Heart left ventricle (tissue), 16 donors: ENCODE results near the gene BAIAP2L1. TPM values are rescaled to one million over a fixed set of nuclear protein-coding genes. Genes with fewer than 3 reads are reported as not detected.
A peak's percentile ranks its signal among the peaks of the same experiment; 100 is the strongest.

Experiments
- ATAC-seq, 4 donors: fragments of 200-7000 bp; cut with Tn5 transposase; one replicate each; pipeline ENCODE4 v1.9.1; 2020 to 2022; ENCODE audit warnings: moderate library complexity in 4 of 4, mild to moderate bottlenecking in 3 of 4, moderate number of reproducible peaks in 1 of 4
- DNase-seq, 5 donors: peaks; one replicate each; pipeline ENCODE4 v3.0.0-alpha.2; 2020
- H3K27ac ChIP-seq, 12 donors: fragments of 200-600 bp; sonication (generic) in 4 of 12; one replicate each; pipeline versions ENCODE4 v1.5.0 to v1.8.0; 2016 to 2022; ENCODE audit warnings: mild to moderate bottlenecking in 2 of 12
- H3K27me3 ChIP-seq, 9 donors: fragments of 200-600 bp; sonication (generic) in 2 of 9; one replicate each; pipeline versions ENCODE4 v1.5.1 to v1.8.0; 2016 to 2022; ENCODE audit warnings: mild to moderate bottlenecking in 3 of 9
- H3K36me3 ChIP-seq, 9 donors: fragments of 200-600 bp; sonication (generic) in 2 of 9; one replicate each; pipeline versions ENCODE4 v1.5.0 to v1.8.0; 2018 to 2022; ENCODE audit warnings: mild to moderate bottlenecking in 2 of 9
- H3K4me1 ChIP-seq, 12 donors: fragments of 200-600 bp; sonication (generic) in 4 of 12; one replicate each; pipeline versions ENCODE4 v1.5.0 to v1.8.0; 2016 to 2022; ENCODE audit warnings: mild to moderate bottlenecking in 3 of 12
- H3K4me3 ChIP-seq, 12 donors: fragments of 200-600 bp; sonication (generic) in 4 of 12; one replicate each; pipeline versions ENCODE4 v1.5.0 to v1.8.0; 2017 to 2022; ENCODE audit warnings: mild to moderate bottlenecking in 9 of 12, moderate library complexity in 4 of 12
- H3K9me3 ChIP-seq, 12 donors: fragments of 200-600 bp; sonication (generic) in 4 of 12; one replicate each; pipeline versions ENCODE4 v1.5.0 to v1.8.0; 2016 to 2022; ENCODE audit warnings: mild to moderate bottlenecking in 1 of 12
- CTCF ChIP-seq, 12 donors: fragments of 200-600 bp; sonication (generic) in 4 of 12; IDR thresholded peaks; one replicate each; pipeline versions ENCODE4 v1.5.0 to v1.8.0; 2018 to 2022; ENCODE audit warnings: antibody characterized with exemption in 12 of 12, mild to moderate bottlenecking in 5 of 12
- POLR2A ChIP-seq, 2 donors: fragments of 450-650 bp; IDR thresholded peaks; one replicate each; pipeline ENCODE4 v1.6.1; 2017; ENCODE audit warnings: antibody characterized with exemption in 2 of 2, mild to moderate bottlenecking in 2 of 2, moderate library complexity in 2 of 2
- WGBS, 4 donors: extraction: QIAGEN DNeasy Blood & Tissue Kit in 2 of 4; methylation state at CpG; one replicate each; pipeline versions ENCODE4 v1.1.5 to v1.1.7; 2013 to 2018; 5-methylcytosine and 5-hydroxymethylcytosine counted together
- intact Hi-C, 10 donors: fragments of 100-400 bp; cut with DNase I; formaldehyde crosslinking; loops; one replicate each; pipeline versions ENCODE4 v1.11.1 to v1.14.2; 2022
- polyA plus RNA-seq, 2 donors: library from polyadenylated mRNA; stranded (reverse); fragments of 200-250 nt; gene quantifications; one replicate each; pipeline ENCODE4 v1.2.3, GENCODE V29; 2013
- total RNA-seq, 9 donors: library from RNA; depleted of rRNA in 2 of 9; stranded (reverse); fragments of >200 nt in 2 of 9; fragmentation: NEBNext Ultra II Directional in 3 of 9; extraction: Animal tissue kit (Norgen Biotek cat#: 25700) in 3 of 9; gene quantifications; one replicate each; pipeline versions ENCODE4 v1.1.0 to v1.2.4, GENCODE V29; 2016 to 2023
- donor health status: ischemic (EF 13 %, LVEDD 7.1; RV severe dilation, severe dysfunction).
- donor health status: healthy with polysubstance abuse.
- donor health status: DM: no; HTN: yes; CAD: no.
- donor health status: DM: no; HTN: no; CAD: no.
- donor health status: ischemic (EF 25% LVEDD 6.9; RV normal size, moderate dysfunction).
- donor health status: ischemic (EF 25% LVEDD 5.7; RV mildly dilated, moderate dysfunction).
- donor health status: healthy.
- donor health status: DM: yes; HTN: yes; CAD: no.
- donor health status: ischemic (EF 35%, LVEDD 5.7; RV mildly dilated, moderate dysfunction).
- donor health status: nonischemic (EF 11% LVEDD 7.7; RV severe dilation, severe dysfunction).
- donor health status: DM: yes; HTN: yes; CAD: no.
- donor health status: PGD.
- donor health status: ischemic (EF 29% LVEDD 5.4; RV normal size, mild dysfunction).
- donor health status: nonischemic (EF 23%, LVEDD 6.1; RV moderate dilation, normal function).

BAIAP2L1 gene
- total and polyA plus RNA-seq, 11 donors: 0.64 to 2.7 (median 2.1) TPM

DNA sequence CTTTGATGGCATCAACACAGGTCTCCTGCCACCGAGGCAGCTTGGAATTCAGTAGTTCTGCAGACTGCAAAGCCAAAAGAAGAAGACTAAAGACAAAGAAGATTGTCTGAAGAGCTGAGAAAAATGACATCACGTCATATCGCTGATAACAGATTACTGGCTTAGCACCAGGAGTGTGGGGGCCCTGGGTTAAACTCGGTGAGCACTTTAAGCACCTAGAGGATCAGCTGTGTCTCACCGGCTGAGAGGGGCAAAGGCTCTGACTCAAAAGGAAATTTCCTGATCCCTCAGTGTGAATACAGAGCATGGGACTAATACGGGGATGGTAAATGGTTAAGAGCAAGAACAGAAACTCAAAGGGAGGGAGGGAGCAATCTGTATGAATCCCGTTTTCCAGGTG is 88.7 kb downstream of the BAIAP2L1 start:
- no peaks in the 10 kb centered on the region for H3K4me1 ChIP-seq
- WGBS, 4 donors: 59 to 76% (median 65%) methylated on average over 7 of the region's 7 CpGs
- intact Hi-C loops: no loop called here
- no peak for ATAC-seq
- TF ChIP-seq CTCF (IDR thresholded peaks at IDR 0.05): no peak
- TF ChIP-seq POLR2A (IDR thresholded peaks at IDR 0.05): no peak
- H3K36me3 ChIP-seq: peaks cover 0 to 20% (median 14%) of the 10 kb centered on the region in 9 donors
- no peak for DNase-seq
- no peak overlapping the region for H3K4me3 ChIP-seq
- no peaks in the 10 kb centered on the region for H3K9me3 ChIP-seq
- no peak overlapping the region for H3K27ac ChIP-seq
- H3K27me3 ChIP-seq: no peaks in the 10 kb centered on the region

GRCh38 chr7:98309566-98309965 is 91.3 kb downstream of the BAIAP2L1 start:
- peaks cover 0 to 25% (median 15%) of the 10 kb centered on the region in 9 donors for H3K36me3 ChIP-seq

GRCh38 chr7:98307971-98308466 is 92.9 kb downstream of the BAIAP2L1 start:
- TF ChIP-seq CTCF (IDR thresholded peaks at IDR 0.05) (no peak), POLR2A (IDR thresholded peaks at IDR 0.05) (no peak)
- Histone ChIP-seq H3K4me1 (no peaks in the 10 kb centered on the region), H3K9me3 (no peaks in the 10 kb centered on the region), H3K27me3 (no peaks in the 10 kb centered on the region), H3K36me3 (peaks cover 0 to 29% (median 16%) of the 10 kb centered on the region in 9 donors), H3K4me3 (no peak overlapping the region), H3K27ac (no peak overlapping the region)
- DNase-seq (peak in 1 of 5 donors; percentile 54), ATAC-seq (no peak)
- WGBS, 4 donors: 96 to 98% (median 97%) methylated on average over 14 of the region's 14 CpGs
- intact Hi-C loops: loop anchor here in 1 of 10 donors (10.0 kb wide), 1 partner anchor 537 kb away; no protein-coding TSS in a partner anchor

More at GRCh38 chr7:98309566-98309965, 91.3 kb downstream of the BAIAP2L1 start:
- no peaks in the 10 kb centered on the region for H3K27me3 ChIP-seq
- DNase-seq: no peak
- no peak overlapping the region for H3K27ac ChIP-seq
- H3K9me3 ChIP-seq: no peaks in the 10 kb centered on the region
- TF ChIP-seq POLR2A (IDR thresholded peaks at IDR 0.05) (no peak), CTCF (IDR thresholded peaks at IDR 0.05) (no peak)
- no peak overlapping the region for H3K4me3 ChIP-seq
- WGBS, 4 donors: 94 to 97% (median 97%) methylated on average over 8 of the region's 8 CpGs
- no peaks in the 10 kb centered on the region for H3K4me1 ChIP-seq
- intact Hi-C loops: loop anchor here in 1 of 10 donors (10.0 kb wide), 1 partner anchor 535 kb away; no protein-coding TSS in a partner anchor
- ATAC-seq: no peak

GRCh38 chr7:98305951-98306535 is 94.8 kb downstream of the BAIAP2L1 start:
- DNase-seq (no peak), ATAC-seq (no peak)
- H3K27ac ChIP-seq: no peak overlapping the region
- H3K36me3 ChIP-seq: peaks cover 0 to 29% (median 16%) of the 10 kb centered on the region in 9 donors
- no peaks in the 10 kb centered on the region for H3K27me3 ChIP-seq
- intact Hi-C loops: loop anchor here in 1 of 10 donors (10.0 kb wide), 1 partner anchor 539 kb away; no protein-coding TSS in a partner anchor
- no peak overlapping the region for H3K4me3 ChIP-seq
- WGBS, 4 donors: 46 to 57% (median 54%) methylated on average over 22 of the region's 22 CpGs
- H3K9me3 ChIP-seq: no peaks in the 10 kb centered on the region
- no peaks in the 10 kb centered on the region for H3K4me1 ChIP-seq
- TF ChIP-seq POLR2A (IDR thresholded peaks at IDR 0.05): no peak
- TF ChIP-seq CTCF (IDR thresholded peaks at IDR 0.05): no peak
